H1 (cell line): ENCODE measurements around the gene HIP1. TPM values are rescaled to one million over a fixed set of nuclear protein-coding genes. Genes with fewer than 3 reads are reported as not detected.

ENCODE experiments used
- CTCF ChIA-PET: fragments of 300-600 bp; sonication (Branson Sonifier 250); formaldehyde crosslinking; loops from one replicate; lab custom pipeline; 2021; ENCODE audit not compliant: partially characterized antibody; lab: Charles Lee
- POLR2A ChIA-PET: fragments of 300-600 bp; sonication (Branson Sonifier 250); formaldehyde crosslinking; loops from one replicate; lab custom pipeline; 2021; ENCODE audit warnings: inconsistent platforms; ENCODE audit not compliant: partially characterized antibody; lab: Charles Lee
- DNase-seq, 2 experiments: peaks; one replicate each; pipeline versions ENCODE4 v3.0.0 to v3.0.0-alpha.2; 2010 to 2022; ENCODE audit warnings: low spot score in 2 of 2, low read depth in 1 of 2, mixed read lengths in 1 of 2
- FAIRE-seq: peaks from 2 replicates; lab custom pipeline; 2011; peaks lifted over from hg19 to GRCh38; lab: Jason Lieb, UNC
- H2AFZ ChIP-seq: 2 replicates; pipeline ENCODE4 v1.8.1; 2012; ENCODE audit warnings: low read length, inconsistent platforms
- H2AK5ac ChIP-seq: 2 replicates; pipeline ENCODE4 v1.6.1; 2013; ENCODE audit warnings: low read depth, low read length
- H2BK120ac ChIP-seq: replicated peaks from 2 replicates; pipeline ENCODE3; 2013; ENCODE audit warnings: low read depth, low read length, inconsistent platforms
- H2BK12ac ChIP-seq: 2 replicates; pipeline ENCODE4 v1.6.1; 2013; ENCODE audit warnings: low read depth, low read length
- H2BK15ac ChIP-seq: 2 replicates; pipeline ENCODE4 v1.6.1; 2013; ENCODE audit warnings: low read length
- H2BK20ac ChIP-seq: 2 replicates; pipeline ENCODE4 v1.6.1; 2013; ENCODE audit warnings: low read length
- H2BK5ac ChIP-seq: 2 replicates; pipeline ENCODE4 v1.6.1; 2013; ENCODE audit warnings: low read depth, low read length
- H3K14ac ChIP-seq: 2 replicates; pipeline ENCODE4 v1.6.1; 2013; ENCODE audit warnings: inconsistent platforms; ENCODE audit not compliant: insufficient read length
- H3K18ac ChIP-seq: 2 replicates; pipeline ENCODE4 v1.6.1; 2013; ENCODE audit warnings: low read length; ENCODE audit errors: extremely low read depth
- H3K23ac ChIP-seq: 2 replicates; pipeline ENCODE4 v1.6.1; 2013; ENCODE audit warnings: inconsistent platforms; ENCODE audit not compliant: insufficient read length
- H3K23me2 ChIP-seq: 2 replicates; pipeline ENCODE4 v1.6.1; 2013; ENCODE audit warnings: low read depth, low read length
- H3K27ac ChIP-seq: 2 replicates; pipeline ENCODE4 v1.6.1; 2011; ENCODE audit warnings: low read depth, low read length, inconsistent platforms
- H3K27me3 ChIP-seq, 4 experiments: replicated peaks in 1 of 4; 1 replicate in 1 of 4; 2 replicates in 3 of 4; pipeline versions ENCODE4 v1.6.1 to v1.8.1; 2011 to 2013; ENCODE audit warnings: low read length in 3 of 4, mild to moderate bottlenecking in 3 of 4, inconsistent platforms in 2 of 4, mixed read lengths in 2 of 4, moderate library complexity in 1 of 4; ENCODE audit not compliant: control insufficient read depth in 3 of 4, insufficient read depth in 3 of 4; ENCODE audit errors: extremely low read depth in 1 of 4
- H3K36me3 ChIP-seq, 4 experiments: 2 replicates each; pipeline versions ENCODE4 v1.6.1 to v1.8.1; 2011 to 2013; ENCODE audit warnings: mild to moderate bottlenecking in 4 of 4, low read length in 3 of 4, moderate library complexity in 2 of 4, control low read depth in 1 of 4, inconsistent platforms in 1 of 4; ENCODE audit not compliant: insufficient read depth in 4 of 4, control insufficient read depth in 2 of 4
- H3K4ac ChIP-seq: replicated peaks from 2 replicates; pipeline ENCODE3; 2013; ENCODE audit warnings: low read length, low read depth, mixed read lengths, inconsistent platforms; ENCODE audit not compliant: insufficient read length
- H3K4me1 ChIP-seq, 4 experiments: replicated peaks in 1 of 4; 1 replicate in 1 of 4; 2 replicates in 3 of 4; pipeline versions ENCODE4 v1.6.1 to v1.8.1; 2011 to 2013; ENCODE audit warnings: low read length in 3 of 4, inconsistent platforms in 2 of 4, mixed read lengths in 1 of 4; ENCODE audit not compliant: insufficient read depth in 4 of 4, control insufficient read depth in 3 of 4
- H3K4me2 ChIP-seq, 2 experiments: 2 replicates each; pipeline versions ENCODE4 v1.6.1 to v1.8.1; 2011 to 2013; ENCODE audit warnings: low read depth in 2 of 2, low read length in 2 of 2, control low read depth in 1 of 2, inconsistent platforms in 1 of 2, mild to moderate bottlenecking in 1 of 2; ENCODE audit not compliant: insufficient read depth in 1 of 2
- H3K4me3 ChIP-seq, 4 experiments: fragments of 200-600, 300-600 bp in 1 of 4; sonication (generic), shearing (Covaris generic), sonication (Bioruptor Twin) in 1 of 4; 2 replicates each; pipeline versions ENCODE4 v1.5.1 to v1.8.1; 2011 to 2016; ENCODE audit warnings: low read length in 4 of 4, low read depth in 3 of 4, control low read depth in 2 of 4, inconsistent platforms in 2 of 4, mild to moderate bottlenecking in 2 of 4, mixed read lengths in 1 of 4, moderate library complexity in 1 of 4; ENCODE audit not compliant: insufficient read depth in 2 of 4; ENCODE audit errors: extremely low read depth in 1 of 4
- H3K56ac ChIP-seq: replicated peaks from 2 replicates; pipeline ENCODE3; 2013; ENCODE audit warnings: low read depth, mild to moderate bottlenecking, mixed read lengths, low read length, inconsistent platforms; ENCODE audit not compliant: insufficient read length
- H3K79me1 ChIP-seq: 2 replicates; pipeline ENCODE4 v1.6.1; 2013; ENCODE audit warnings: low read depth, low read length, control low read depth
- H3K79me2 ChIP-seq, 2 experiments: 2 replicates each; pipeline versions ENCODE4 v1.6.1 to v1.8.1; 2012 to 2013; ENCODE audit warnings: low read length in 2 of 2, mild to moderate bottlenecking in 2 of 2, inconsistent platforms in 1 of 2; ENCODE audit not compliant: insufficient read depth in 2 of 2, control insufficient read depth in 1 of 2
- H3K9ac ChIP-seq, 4 experiments: replicated peaks in 1 of 4; 1 replicate in 1 of 4; 2 replicates in 3 of 4; pipeline versions ENCODE4 v1.6.1 to v1.8.1; 2011 to 2013; ENCODE audit warnings: low read depth in 3 of 4, low read length in 3 of 4, control low read depth in 2 of 4, mild to moderate bottlenecking in 2 of 4, moderate library complexity in 2 of 4, inconsistent platforms in 1 of 4; ENCODE audit errors: extremely low read depth in 1 of 4
- H3K9me3 ChIP-seq, 2 experiments: 2 replicates each; pipeline versions ENCODE4 v1.6.1 to v1.8.1; 2012 to 2013; ENCODE audit warnings: mild to moderate bottlenecking in 2 of 2, moderate library complexity in 2 of 2, control low read depth in 1 of 2, inconsistent platforms in 1 of 2, low read depth in 1 of 2, low read length in 1 of 2, mixed read lengths in 1 of 2; ENCODE audit not compliant: insufficient read depth in 2 of 2
- H4K20me1 ChIP-seq, 2 experiments: replicated peaks in 1 of 2; 2 replicates each; pipeline versions ENCODE3 to v1.8.1; 2011 to 2013; ENCODE audit warnings: inconsistent platforms in 2 of 2, low read length in 2 of 2, mild to moderate bottlenecking in 1 of 2; ENCODE audit not compliant: insufficient read depth in 2 of 2, control insufficient read depth in 1 of 2
- H4K5ac ChIP-seq: 2 replicates; pipeline ENCODE4 v1.6.1; 2013; ENCODE audit warnings: low read length, low read depth, mixed read lengths, inconsistent platforms; ENCODE audit not compliant: insufficient read length
- H4K8ac ChIP-seq: 2 replicates; pipeline ENCODE4 v1.8.0; 2013; ENCODE audit warnings: mild to moderate bottlenecking, moderate library complexity, low read length, inconsistent platforms; ENCODE audit not compliant: insufficient read depth; ENCODE audit errors: extremely low read depth
- H4K91ac ChIP-seq: replicated peaks from 2 replicates; pipeline ENCODE3; 2013; ENCODE audit warnings: low read length, mixed read lengths, inconsistent platforms; ENCODE audit not compliant: insufficient read length
- CEBPB ChIP-seq: IDR thresholded peaks from 2 replicates; pipeline ENCODE4 v1.6.1; 2012; ENCODE audit warnings: low read depth, low read length
- CHD1 ChIP-seq: IDR thresholded peaks from 2 replicates; pipeline ENCODE4 v1.6.1; 2012; ENCODE audit warnings: low read depth, low read length, improper control_type of control experiment
- CTBP2 ChIP-seq: IDR thresholded peaks from 2 replicates; pipeline ENCODE4 v1.7.0; 2011; ENCODE audit warnings: borderline replicate concordance, mild to moderate bottlenecking, moderate library complexity, mixed read lengths, low read length; ENCODE audit not compliant: insufficient read depth, insufficient read length
- EGR1 ChIP-seq: IDR thresholded peaks from 2 replicates; pipeline ENCODE4 v1.6.1; 2011; ENCODE audit warnings: low read depth, low read length, borderline replicate concordance
- JUND ChIP-seq: IDR thresholded peaks from 2 replicates; pipeline ENCODE4 v1.6.1; 2011; ENCODE audit warnings: mild to moderate bottlenecking, improper control_type of control experiment, low read length
- KDM1A ChIP-seq: fragments of 200-600, 300-600 bp; sonication (generic); IDR thresholded peaks from 2 replicates; pipeline ENCODE4 v1.7.1; 2016; ENCODE audit warnings: mild to moderate bottlenecking, low read length, borderline replicate concordance
- NANOG ChIP-seq: IDR thresholded peaks from 2 replicates; pipeline ENCODE4 v1.6.1; 2011; ENCODE audit warnings: low read length, low read depth, mild to moderate bottlenecking, inconsistent platforms; ENCODE audit not compliant: insufficient read depth, poor library complexity, severe bottlenecking
- NRF1 ChIP-seq: IDR thresholded peaks from 2 replicates; pipeline ENCODE4 v1.6.1; 2011; ENCODE audit warnings: mild to moderate bottlenecking, low read depth, low read length, improper control_type of control experiment
- POLR2AphosphoS5 ChIP-seq: IDR thresholded peaks from 2 replicates; pipeline ENCODE4 v1.6.1; 2011; ENCODE audit warnings: low read depth, low read length
- RBBP5 ChIP-seq: IDR thresholded peaks from 2 replicates; pipeline ENCODE4 v1.7.1; 2012; ENCODE audit warnings: low read depth, mild to moderate bottlenecking, inconsistent platforms, low read length, moderate library complexity, borderline replicate concordance
- SIN3A ChIP-seq, 2 experiments: IDR thresholded peaks in 1 of 2; conservative IDR thresholded peaks in 1 of 2; 2 replicates each; pipeline ENCODE4 v1.6.1; 2011 to 2012; ENCODE audit warnings: low read length in 2 of 2, improper control_type of control experiment in 1 of 2, low read depth in 1 of 2, mild to moderate bottlenecking in 1 of 2
- SRF ChIP-seq: IDR thresholded peaks from 2 replicates; pipeline ENCODE4 v1.6.1; 2011; ENCODE audit warnings: mild to moderate bottlenecking, low read depth, low read length, moderate library complexity
- SUZ12 ChIP-seq: fragments of 200-600 bp; sonication (generic); IDR thresholded peaks from 2 replicates; pipeline ENCODE4 v1.6.1; 2012; ENCODE audit warnings: mild to moderate bottlenecking, inconsistent platforms, low read length, moderate library complexity, mixed read lengths
- TAF1 ChIP-seq: IDR thresholded peaks from 2 replicates; pipeline ENCODE4 v1.6.1; 2011; ENCODE audit warnings: mild to moderate bottlenecking, low read depth, low read length
- YY1 ChIP-seq: IDR thresholded peaks from 2 replicates; pipeline ENCODE4 v1.6.1; 2011; ENCODE audit warnings: low read depth, mild to moderate bottlenecking, low read length
- WGBS, 2 experiments: shearing (Covaris generic) in 1 of 2; methylation state at CpG; one replicate each; pipeline versions ENCODE4 v1.1.6 to v1.1.7; 2013 to 2015; ENCODE audit warnings: low lambda C conversion rate in 2 of 2, mixed read lengths in 2 of 2, inconsistent platforms in 1 of 2, low coverage in 1 of 2, missing lambda C conversion rate in 1 of 2; ENCODE audit not compliant: insufficient replicate concordance in 2 of 2, insufficient coverage in 1 of 2, insufficient read length in 1 of 2; ENCODE audit errors: extremely low coverage in 1 of 2, missing lambda C conversion rate in 1 of 2; 5-methylcytosine and 5-hydroxymethylcytosine counted together
- polyA plus RNA-seq, 7 experiments: library from polyadenylated mRNA; depleted of rRNA in 3 of 7; stranded (reverse) in 5 of 7; unstranded in 2 of 7; fragments of >200 nt in 5 of 7; fragments of 200-250 nt in 2 of 7; gene quantifications; 1 replicate in 5 of 7; 2 replicates in 1 of 7; 4 replicates in 1 of 7; pipeline versions ENCODE4 v1.2.1 to v1.2.3, GENCODE V29; 2011 to 2013; ENCODE audit warnings: missing spikeins in 2 of 7, mixed read lengths in 2 of 7
- total RNA-seq: library from RNA; stranded (reverse); fragmentation: NEBNext Ultra II Directional; extraction: Animal tissue kit (Norgen Biotek cat#: 25700); gene quantifications from 2 replicates; pipeline ENCODE4 v1.2.1, GENCODE V29; 2021

HIP1 gene
- total and polyA plus RNA-seq, 2 of the 8 experiments (the other 6 are each of a cell fraction or from before 2014, with no cell fraction given): 51.8 to 108 TPM

- Histone ChIP-seq H3K4me1 (peaks cover 0 to 10% (median 5%) of the 10 kb centered on the region in 4 experiments; a peak in 5 of 7 replicates), H4K5ac (no peak overlapping the region), H3K27me3 (no peaks in the 10 kb centered on the region), H2BK20ac (no peak overlapping the region), H3K4me2 (no peak overlapping the region), H3K4me3 (no peak overlapping the region), H3K18ac (no peak overlapping the region), H2BK120ac (no peak overlapping the region), H3K79me2 (peaks cover 0 to 42% of the 10 kb centered on the region in 2 experiments; a peak in 2 of 4 replicates), H4K20me1 (peaks cover 6 to 17% of the 10 kb centered on the region in 2 experiments), H3K14ac (no peak overlapping the region), H3K56ac (no peak overlapping the region), H2BK15ac (no peak overlapping the region), H2AK5ac (no peak overlapping the region), H3K36me3 (peaks cover 0 to 20% (median 0%) of the 10 kb centered on the region in 4 experiments; a peak in 3 of 8 replicates), H3K23me2 (no peaks in the 10 kb centered on the region), H2BK5ac (no peak overlapping the region), H3K23ac (no peak overlapping the region), H2BK12ac (no peak overlapping the region), H3K9me3 (no peaks in the 10 kb centered on the region), H3K4ac (no peak overlapping the region), H4K91ac (no peak overlapping the region), H4K8ac (no peak overlapping the region), H3K79me1 (peaks cover 16% of the 10 kb centered on the region), H2AFZ (no peak overlapping the region), H3K27ac (no peak overlapping the region), H3K9ac (no peak overlapping the region)
- ChIA-PET POLR2A (interaction anchor here (0.5 to 9.8 kb wide), 4 partner anchors 11 to 125 kb away, joined by 4 to 122 read pairs (median 8); no protein-coding TSS in a partner anchor), CTCF (interaction anchor here (3.9 kb wide), 1 partner anchor 143 kb away, joined by 14 read pairs; no protein-coding TSS in a partner anchor)
- DNase-seq (no peak), FAIRE-seq (no peak)
- 93% methylated on average over 4 of the region's 4 CpGs; no CpG with 5 or more reads in 1 of the 2 experiments for WGBS, 2 experiments
- TF ChIP-seq CEBPB: no peak
- no peak for TF ChIP-seq RBBP5
- TF ChIP-seq EGR1: no peak
- no peak for TF ChIP-seq SUZ12
- no peak for TF ChIP-seq CTBP2
- TF ChIP-seq CHD1: no peak
- no peak for TF ChIP-seq KDM1A
- TF ChIP-seq NRF1: no peak
- TF ChIP-seq JUND: no peak
- TF ChIP-seq NANOG: no peak
- no peak for TF ChIP-seq SRF
- no peak for TF ChIP-seq TAF1
- TF ChIP-seq SIN3A (conservative IDR thresholded peaks at IDR 0.05 in 1 of 2, IDR thresholded peaks at IDR 0.05 in 1 of 2; ENCODE audit: low read depth in 1 of 2, low read length in 2 of 2): no peak
- TF ChIP-seq YY1: no peak
- TF ChIP-seq POLR2AphosphoS5: no peak
Measured at GRCh38 chr7:75619636-75620035, 119.1 kb downstream of the HIP1 start.
